ENCODE measurements around the gene LRRC28. TPM values are rescaled to one million over a fixed set of nuclear protein-coding genes. Genes with fewer than 3 reads are reported as not detected.

LRRC28 gene
- total RNA-seq, 1 experiment from 2014 or later = 39.3 TPM

DNA sequence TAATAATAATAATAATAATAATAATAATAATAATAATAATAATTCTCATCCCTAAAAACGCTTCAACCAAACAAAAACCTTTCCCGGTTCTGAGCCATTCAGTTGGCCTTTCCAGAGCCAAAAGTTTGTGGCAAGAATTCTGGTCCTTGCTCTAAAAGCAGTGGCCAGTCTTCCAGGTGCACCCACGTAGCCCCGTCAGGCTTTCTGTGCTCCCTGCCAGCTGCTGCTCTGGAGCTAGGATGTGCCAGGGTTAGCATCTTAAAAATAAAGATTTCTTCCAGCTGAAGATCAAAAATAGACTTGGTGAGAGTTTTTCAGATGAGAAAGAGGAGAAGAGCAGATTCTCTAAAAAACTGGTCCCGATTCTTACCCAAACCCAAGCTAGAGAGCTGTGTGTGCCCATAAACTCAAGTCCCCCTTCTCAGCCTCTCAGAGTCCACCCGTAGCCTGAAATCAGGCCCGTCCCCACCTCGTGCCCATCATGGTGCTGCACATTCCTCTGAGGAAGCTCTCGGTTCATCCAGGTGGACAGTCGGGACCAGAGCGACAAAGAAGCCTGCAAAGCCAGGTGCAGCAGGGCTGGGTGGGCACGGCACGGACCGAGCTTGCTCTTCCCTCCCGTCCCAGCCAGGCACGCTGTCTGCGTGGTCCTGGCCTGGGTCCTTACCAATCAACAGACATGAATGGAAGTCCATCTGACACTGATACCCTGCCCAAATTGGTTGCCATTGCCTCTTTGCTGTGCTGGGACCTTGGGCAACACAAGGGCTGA is 155.6 kb downstream of the LRRC28 start:
- TF ChIP-seq, protein P1, sequence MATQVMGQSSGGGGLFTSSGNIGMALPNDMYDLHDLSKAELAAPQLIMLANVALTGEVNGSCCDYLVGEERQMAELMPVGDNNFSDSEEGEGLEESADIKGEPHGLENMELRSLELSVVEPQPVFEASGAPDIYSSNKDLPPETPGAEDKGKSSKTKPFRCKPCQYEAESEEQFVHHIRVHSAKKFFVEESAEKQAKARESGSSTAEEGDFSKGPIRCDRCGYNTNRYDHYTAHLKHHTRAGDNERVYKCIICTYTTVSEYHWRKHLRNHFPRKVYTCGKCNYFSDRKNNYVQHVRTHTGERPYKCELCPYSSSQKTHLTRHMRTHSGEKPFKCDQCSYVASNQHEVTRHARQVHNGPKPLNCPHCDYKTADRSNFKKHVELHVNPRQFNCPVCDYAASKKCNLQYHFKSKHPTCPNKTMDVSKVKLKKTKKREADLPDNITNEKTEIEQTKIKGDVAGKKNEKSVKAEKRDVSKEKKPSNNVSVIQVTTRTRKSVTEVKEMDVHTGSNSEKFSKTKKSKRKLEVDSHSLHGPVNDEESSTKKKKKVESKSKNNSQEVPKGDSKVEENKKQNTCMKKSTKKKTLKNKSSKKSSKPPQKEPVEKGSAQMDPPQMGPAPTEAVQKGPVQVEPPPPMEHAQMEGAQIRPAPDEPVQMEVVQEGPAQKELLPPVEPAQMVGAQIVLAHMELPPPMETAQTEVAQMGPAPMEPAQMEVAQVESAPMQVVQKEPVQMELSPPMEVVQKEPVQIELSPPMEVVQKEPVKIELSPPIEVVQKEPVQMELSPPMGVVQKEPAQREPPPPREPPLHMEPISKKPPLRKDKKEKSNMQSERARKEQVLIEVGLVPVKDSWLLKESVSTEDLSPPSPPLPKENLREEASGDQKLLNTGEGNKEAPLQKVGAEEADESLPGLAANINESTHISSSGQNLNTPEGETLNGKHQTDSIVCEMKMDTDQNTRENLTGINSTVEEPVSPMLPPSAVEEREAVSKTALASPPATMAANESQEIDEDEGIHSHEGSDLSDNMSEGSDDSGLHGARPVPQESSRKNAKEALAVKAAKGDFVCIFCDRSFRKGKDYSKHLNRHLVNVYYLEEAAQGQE (IDR thresholded peaks at IDR 0.05; ENCODE audit: insufficient read depth in 1 of 2, low read depth in 2 of 2, low read length in 1 of 2) = no peak; a peak in 1 of 4 replicates
- no peak for TF ChIP-seq TCF7L2 (IDR thresholded peaks at IDR 0.05; ENCODE audit: low read depth, low read length)
- TF ChIP-seq SIN3A (IDR thresholded peaks at IDR 0.05; ENCODE audit: borderline replicate concordance, insufficient read depth, low read depth, low read length) = no peak
- TF ChIP-seq, protein P2, sequence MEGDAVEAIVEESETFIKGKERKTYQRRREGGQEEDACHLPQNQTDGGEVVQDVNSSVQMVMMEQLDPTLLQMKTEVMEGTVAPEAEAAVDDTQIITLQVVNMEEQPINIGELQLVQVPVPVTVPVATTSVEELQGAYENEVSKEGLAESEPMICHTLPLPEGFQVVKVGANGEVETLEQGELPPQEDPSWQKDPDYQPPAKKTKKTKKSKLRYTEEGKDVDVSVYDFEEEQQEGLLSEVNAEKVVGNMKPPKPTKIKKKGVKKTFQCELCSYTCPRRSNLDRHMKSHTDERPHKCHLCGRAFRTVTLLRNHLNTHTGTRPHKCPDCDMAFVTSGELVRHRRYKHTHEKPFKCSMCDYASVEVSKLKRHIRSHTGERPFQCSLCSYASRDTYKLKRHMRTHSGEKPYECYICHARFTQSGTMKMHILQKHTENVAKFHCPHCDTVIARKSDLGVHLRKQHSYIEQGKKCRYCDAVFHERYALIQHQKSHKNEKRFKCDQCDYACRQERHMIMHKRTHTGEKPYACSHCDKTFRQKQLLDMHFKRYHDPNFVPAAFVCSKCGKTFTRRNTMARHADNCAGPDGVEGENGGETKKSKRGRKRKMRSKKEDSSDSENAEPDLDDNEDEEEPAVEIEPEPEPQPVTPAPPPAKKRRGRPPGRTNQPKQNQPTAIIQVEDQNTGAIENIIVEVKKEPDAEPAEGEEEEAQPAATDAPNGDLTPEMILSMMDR (IDR thresholded peaks at IDR 0.05) = no peak
- TF ChIP-seq POLR2AphosphoS5 (IDR thresholded peaks at IDR 0.05; ENCODE audit: low read depth, low read length) = no peak
- Histone ChIP-seq H3K27me3 (ENCODE audit: control insufficient read depth, insufficient read depth, low read length) (no peaks in the 10 kb centered on the region), H3K4me3 (ENCODE audit: low read depth in 2 of 2, low read length in 2 of 2) (no peak overlapping the region), H3K9me3 (ENCODE audit: control insufficient read depth, insufficient read depth, low read depth, low read length) (no peaks in the 10 kb centered on the region), H3K27ac (ENCODE audit: low read length) (no peak overlapping the region), H3K36me3 (ENCODE audit: control insufficient read depth, insufficient read depth, low read length) (no peaks in the 10 kb centered on the region), H3K4me1 (ENCODE audit: control insufficient read depth, insufficient read depth, low read length) (no peaks in the 10 kb centered on the region)
- in situ Hi-C loops (cut with HindIII; ENCODE audit: low pct_unique_long_range_greater_than_20kb, low sequenced_read_pairs) = no loop called here
- ATAC-seq = no peak
- ChIA-PET POLR2A (no interaction called here), CTCF (no interaction called here)
- BruUV-seq (replicated peaks) = no TSS peak
- intact Hi-C loops (cut with micrococcal nuclease; ENCODE audit: unreplicated experiment) = loop anchor here (10.0 kb wide), 2 partner anchors 158 to 298 kb away; partner anchors contain the start of gene MEF2A
- no peak for DNase-seq (ENCODE audit: low read depth, low spot score)

DNA sequence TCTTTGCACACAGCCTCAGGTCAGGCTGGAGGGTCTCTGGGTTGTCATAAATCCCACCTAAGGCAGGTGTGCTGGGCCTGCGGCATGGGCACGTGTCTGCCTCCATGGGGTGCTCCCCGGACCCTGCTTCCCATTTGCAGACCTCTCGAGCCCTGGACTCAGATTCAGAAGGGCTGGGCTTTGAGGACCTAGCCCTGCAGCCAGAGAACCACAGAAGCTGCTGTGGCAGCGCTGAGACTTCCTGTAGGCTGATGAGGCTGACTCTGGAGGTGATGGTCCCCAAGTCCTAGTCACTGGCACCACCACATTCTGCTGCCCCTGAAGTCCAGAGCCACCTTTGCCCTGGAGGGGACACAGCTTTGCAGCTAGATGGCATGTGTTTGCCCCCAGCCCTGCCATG is 156.4 kb downstream of the LRRC28 start:
- Histone ChIP-seq H3K27ac (ENCODE audit: low read length) (no peak overlapping the region), H3K27me3 (ENCODE audit: control insufficient read depth, insufficient read depth, low read length) (no peaks in the 10 kb centered on the region), H3K9me3 (ENCODE audit: control insufficient read depth, insufficient read depth, low read depth, low read length) (no peaks in the 10 kb centered on the region), H3K36me3 (ENCODE audit: control insufficient read depth, insufficient read depth, low read length) (no peaks in the 10 kb centered on the region), H3K4me1 (ENCODE audit: control insufficient read depth, insufficient read depth, low read length) (no peaks in the 10 kb centered on the region), H3K4me3 (ENCODE audit: low read depth in 2 of 2, low read length in 2 of 2) (no peak overlapping the region)
- CTCF ChIA-PET = no interaction called here
- ATAC-seq (no peak), DNase-seq (ENCODE audit: low read depth, low spot score) (no peak)
- POLR2A ChIA-PET = no interaction called here
- intact Hi-C loops (cut with micrococcal nuclease; ENCODE audit: unreplicated experiment) = loop anchor here (10.0 kb wide), 2 partner anchors 157 to 297 kb away; partner anchors contain the start of gene MEF2A
- no peak for TF ChIP-seq TCF7L2 (IDR thresholded peaks at IDR 0.05; ENCODE audit: low read depth, low read length)
- TF ChIP-seq, protein P1 (IDR thresholded peaks at IDR 0.05; ENCODE audit: insufficient read depth in 1 of 2, low read depth in 2 of 2, low read length in 1 of 2) = no peak
- TF ChIP-seq POLR2AphosphoS5 (IDR thresholded peaks at IDR 0.05; ENCODE audit: low read depth, low read length) = no peak
- TF ChIP-seq, protein P2 (IDR thresholded peaks at IDR 0.05) = no peak
- no TSS peak for BruUV-seq (replicated peaks)
- in situ Hi-C loops (cut with HindIII; ENCODE audit: low pct_unique_long_range_greater_than_20kb, low sequenced_read_pairs) = no loop called here
